Transverse colon (tissue), 4 donors: ENCODE data around the gene CEL. TPM values are rescaled to one million over a fixed set of nuclear protein-coding genes. Genes with fewer than 3 reads are reported as not detected.

Experiments
- DNase-seq: peaks from one replicate; pipeline ENCODE4 v3.0.0-alpha.2; 2019
- H3K27ac ChIP-seq, 4 donors: fragments of 200-600 bp; sonication (generic); 2 replicates each; pipeline ENCODE4 v1.5.1; 2016 to 2018; ENCODE audit warnings: inconsistent platforms in 4 of 4
- H3K27me3 ChIP-seq: fragments of 200-600 bp; sonication (generic); 2 replicates; pipeline ENCODE4 v1.5.1; 2017; ENCODE audit warnings: inconsistent platforms
- H3K36me3 ChIP-seq, 4 donors: fragments of 200-600 bp; sonication (generic); 2 replicates each; pipeline ENCODE4 v1.5.1; 2017 to 2019; ENCODE audit warnings: inconsistent platforms in 4 of 4
- H3K4me1 ChIP-seq, 4 donors: fragments of 200-600 bp; sonication (generic); 2 replicates each; pipeline ENCODE4 v1.5.1; 2017 to 2020; ENCODE audit warnings: inconsistent platforms in 4 of 4
- H3K4me3 ChIP-seq, 4 donors: fragments of 200-600 bp; sonication (generic); 1 replicate in 1 of 4; 2 replicates in 3 of 4; pipeline versions ENCODE4 v1.5.1 to v1.6.1; 2017 to 2019; ENCODE audit warnings: inconsistent platforms in 4 of 4
- H3K9me3 ChIP-seq, 2 donors: fragments of 200-600 bp; sonication (generic); 2 replicates each; pipeline ENCODE4 v1.5.1; 2017 to 2019; ENCODE audit warnings: inconsistent platforms in 2 of 2
- CTCF ChIP-seq, 5 experiments: fragments of 200-600 bp in 3 of 5; fragments of 450-650 bp in 2 of 5; sonication (generic) in 3 of 5; IDR thresholded peaks; 1 replicate in 2 of 5; 2 replicates in 3 of 5; pipeline ENCODE4 v1.5.1; 2016 to 2017; ENCODE audit warnings: antibody characterized with exemption in 5 of 5, inconsistent platforms in 3 of 5, mild to moderate bottlenecking in 2 of 5, moderate library complexity in 1 of 5
- EP300 ChIP-seq: sonication (generic); formaldehyde crosslinking; IDR thresholded peaks from one replicate; pipeline ENCODE4 v1.6.1; 2017; ENCODE audit warnings: antibody characterized with exemption, low read depth
- POLR2A ChIP-seq: fragments of 450-650 bp; IDR thresholded peaks from one replicate; pipeline ENCODE4 v1.6.1; 2016; ENCODE audit warnings: antibody characterized with exemption, mild to moderate bottlenecking, moderate library complexity
- POLR2AphosphoS5 ChIP-seq, 3 donors: sonication (generic); formaldehyde crosslinking; IDR thresholded peaks; one replicate each; pipeline ENCODE4 v1.6.1; 2016; ENCODE audit warnings: antibody characterized with exemption in 3 of 3
- WGBS, 2 donors: methylation state at CpG; one replicate each; pipeline ENCODE4 v1.1.5; 2018; ENCODE audit warnings: low coverage in 1 of 2; 5-methylcytosine and 5-hydroxymethylcytosine counted together
- in situ Hi-C, 4 donors: fragments of 200-750 bp; cut with MboI; loops; one replicate each; pipeline versions ENCODE4 v1.15.0 to v1.15.1; 2017; ENCODE audit warnings: low sequenced_read_pairs in 3 of 4, low pct_ligation_motif_present in 1 of 4, low pct_unique_long_range_greater_than_20kb in 1 of 4
- intact Hi-C: fragments of 100-400 bp; cut with DNase I; formaldehyde crosslinking; loops from one replicate; pipeline ENCODE4 v1.15.1; 2023; ENCODE audit warnings: low total_unique reads
- small RNA-seq, 4 donors: library from RNA; depleted of rRNA; stranded (forward); fragments of <200 nt; gene quantifications; one replicate each; pipeline ENCODE3, GENCODE V24; 2016
- total RNA-seq, 4 donors: library from RNA; depleted of rRNA; stranded (reverse); fragments of >200 nt; gene quantifications; one replicate each; pipeline ENCODE4 v1.1.0, GENCODE V29; 2016

Gene CEL
- total RNA-seq, 4 donors from 2014 or later = 0.27 to 8.6 (median 0.48) TPM; not detected in 1

GRCh38 chr9:133120501-133121197 is 58.9 kb downstream of the CEL start:
- Histone ChIP-seq H3K4me1 (peaks cover 27 to 82% (median 43%) of the 10 kb centered on the region in 4 donors), H3K27ac (peak overlapping the region; percentile 89 to 94 (median 93)), H3K9me3 (no peaks in the 10 kb centered on the region), H3K36me3 (no peaks in the 10 kb centered on the region), H3K4me3 (peak overlapping the region; percentile 54 to 80 (median 68)), H3K27me3 (no peaks in the 10 kb centered on the region)
- intact Hi-C loops = no loop called here
- TF ChIP-seq POLR2AphosphoS5 (IDR thresholded peaks at IDR 0.05) (peak in 2 of 3 donors; percentile 1 to 13), CTCF (IDR thresholded peaks at IDR 0.05) (no peak), POLR2A (peak; percentile 33), EP300 (no peak)
- in situ Hi-C loops = no loop called here
- 1% methylated on average over 33 of the region's 66 CpGs; no CpG with 5 or more reads in 1 of the 2 donors for WGBS, 2 donors
- no peak for DNase-seq

Small RNAs within 50 kb of the gene (small RNA-seq; reads per million reads assigned to genes)
- gene MIR6877 = 0 to 0.28 (median 0) reads per million in 4 donors

Other genes starting within 250 kb of the CEL start
- 1 to 10 TPM in 1 of 4 donors, under 1 TPM in 1, not detected in 2; 0.27 to 1.3 TPM for gene AK8, start 183.7 kb upstream of the CEL start, total RNA-seq
- gene SPACA9, start 183.1 kb upstream of the CEL start, total RNA-seq = 1 to 10 TPM in 3 of 4 donors, under 1 TPM in 1; 1.00 to 9.0 (median 1.7) TPM
- gene TSC1, start 117.4 kb upstream of the CEL start, total RNA-seq = 100 to 1,000 TPM in 2 of 4 donors, 10 to 100 TPM in 2; 48.4 to 206 (median 92.3) TPM
- 1 to 10 TPM in 2 of 4 donors, not detected in 2; 1.7 to 2.0 TPM for gene GFI1B, start 83.3 kb upstream of the CEL start, total RNA-seq
- 10 to 100 TPM; 44.5 to 56.9 (median 50.2) TPM for gene GTF3C5, start 31.0 kb upstream of the CEL start, total RNA-seq
- 100 to 1,000 TPM in 1 of 4 donors, 10 to 100 TPM in 3; 50.5 to 233 (median 58.2) TPM for gene RALGDS, start 59.3 kb downstream of the CEL start, total RNA-seq
- gene GBGT1, start 101.9 kb downstream of the CEL start, total RNA-seq = 10 to 100 TPM in 3 of 4 donors, 1 to 10 TPM in 1; 4.1 to 15.7 (median 11.8) TPM
- gene OBP2B, start 147.3 kb downstream of the CEL start, total RNA-seq = not detected
- 100 to 1,000 TPM in 3 of 4 donors, 10 to 100 TPM in 1; 77.4 to 199 (median 141) TPM for gene ABO, start 213.2 kb downstream of the CEL start, total RNA-seq